NB4 (cell line): ENCODE results near the gene TMPRSS2.

Experiments
- DNase-seq: peaks from one replicate; pipeline ENCODE4 v3.0.0; 2010; ENCODE audit warnings: low read depth
- H3K4me3 ChIP-seq: one replicate; pipeline ENCODE4 v1.5.1; 2011; ENCODE audit warnings: mild to moderate bottlenecking, low read depth, low read length, moderate library complexity
- CTCF ChIP-seq: IDR thresholded peaks from one replicate; pipeline ENCODE4 v1.5.1; 2012; ENCODE audit warnings: low read depth, low read length
- MAX ChIP-seq: IDR thresholded peaks from 2 replicates; pipeline ENCODE4 v1.6.1; 2011; ENCODE audit warnings: low read depth, low read length
- MYC ChIP-seq: IDR thresholded peaks from 2 replicates; pipeline ENCODE4 v1.6.1; 2011; ENCODE audit warnings: low read depth, low read length
- POLR2A ChIP-seq: IDR thresholded peaks from 2 replicates; pipeline ENCODE4 v1.6.1; 2011; ENCODE audit warnings: mild to moderate bottlenecking; ENCODE audit not compliant: insufficient read length; ENCODE audit errors: extremely low read depth

TMPRSS2 gene

GRCh38 chr21:41428847-41429246 lies 79.1 kb downstream of the TMPRSS2 start:
- TF ChIP-seq POLR2A (no peak), MAX (no peak), MYC (no peak), CTCF (no peak)
- DNase-seq = no peak
- no peak overlapping the region for H3K4me3 ChIP-seq

- no peak for TF ChIP-seq POLR2A
- no peak for TF ChIP-seq CTCF
- TF ChIP-seq MAX = no peak
- TF ChIP-seq MYC = no peak
- DNase-seq = no peak
- H3K4me3 ChIP-seq = no peak overlapping the region
These were observed 79.6 kb downstream of the TMPRSS2 start for GRCh38 chr21:41428311-41428710.

GRCh38 chr21:41427556-41427955 lies 80.4 kb downstream of the TMPRSS2 start:
- H3K4me3 ChIP-seq = no peak overlapping the region
- TF ChIP-seq MYC (no peak), CTCF (no peak), POLR2A (no peak)
- DNase-seq = no peak

GRCh38 chr21:41426676-41427404 lies 81.1 kb downstream of the TMPRSS2 start:
- no peak for DNase-seq
- no peak overlapping the region for H3K4me3 ChIP-seq
- no peak for TF ChIP-seq CTCF
- TF ChIP-seq POLR2A = no peak
- no peak for TF ChIP-seq MYC
- no peak for TF ChIP-seq MAX

- no peak for DNase-seq
- no peak within 1 kb of the TSS for H3K4me3 ChIP-seq
- TF ChIP-seq POLR2A (no peak), CTCF (no peak), MYC (no peak), MAX (no peak)
These were observed 81.8 kb downstream of the TMPRSS2 start, which contains the start of gene MX1 for GRCh38 chr21:41425954-41426675. MX1 (plus strand) TSS chr21:41426239; CDS start chr21:41432071, 5,832 bp downstream.
